D721Med (cell line): Measurements from ENCODE around the gene ARHGAP44.

Experiments
- DNase-seq: peaks from one replicate; pipeline ENCODE4 v3.0.0; 2011; ENCODE audit warnings: low spot score; ENCODE audit not compliant: insufficient read length
- FAIRE-seq: peaks from 2 replicates; lab custom pipeline; 2011; peaks lifted over from hg19 to GRCh38; lab: Jason Lieb, UNC
- CTCF ChIP-seq: IDR thresholded peaks from 2 replicates; pipeline ENCODE4 v1.5.1; 2012; ENCODE audit warnings: mild to moderate bottlenecking, control low read depth; ENCODE audit not compliant: insufficient read depth; ENCODE audit errors: missing control alignments

ARHGAP44 gene

GRCh38 chr17:12953156-12953555 lies 163.9 kb downstream of the ARHGAP44 start:
- DNase-seq: no peak
- FAIRE-seq: no peak
- TF ChIP-seq CTCF: no peak

- TF ChIP-seq CTCF: no peak
- no peak for DNase-seq
- no peak for FAIRE-seq
These were observed 166.2 kb downstream of the ARHGAP44 start for GRCh38 chr17:12955521-12955920.

- TF ChIP-seq CTCF: no peak
- DNase-seq (no peak), FAIRE-seq (no peak)
These were observed 169.5 kb downstream of the ARHGAP44 start for GRCh38 chr17:12958786-12959185.

- FAIRE-seq: no peak
- no peak for TF ChIP-seq CTCF
- DNase-seq: no peak
These were observed 170.1 kb downstream of the ARHGAP44 start for GRCh38 chr17:12959441-12959840.

- DNase-seq (no peak), FAIRE-seq (no peak)
- no peak for TF ChIP-seq CTCF
These were observed 172.4 kb downstream of the ARHGAP44 start for GRCh38 chr17:12961655-12962054.

- no peak for TF ChIP-seq CTCF
- FAIRE-seq (no peak), DNase-seq (no peak)
These were observed 174.2 kb downstream of the ARHGAP44 start for GRCh38 chr17:12963505-12963904.

- TF ChIP-seq CTCF: no peak
- no peak for FAIRE-seq
- DNase-seq: no peak
These were observed 174.9 kb downstream of the ARHGAP44 start for GRCh38 chr17:12964162-12964561.
